Tibial nerve (tissue), 4 donors: ENCODE measurements around the gene MAG.

ENCODE experiments used
- CTCF ChIP-seq, 5 experiments: fragments of 200-600 bp in 3 of 5; fragments of 450-650 bp in 2 of 5; sonication (generic) in 3 of 5; IDR thresholded peaks; one replicate each; pipeline ENCODE4 v1.5.1; 2016 to 2019; ENCODE audit warnings: antibody characterized with exemption in 5 of 5, mild to moderate bottlenecking in 3 of 5, moderate library complexity in 2 of 5
- EP300 ChIP-seq, 2 donors: sonication (generic); formaldehyde crosslinking; IDR thresholded peaks; one replicate each; pipeline ENCODE4 v1.6.1; 2017; ENCODE audit warnings: antibody characterized with exemption in 2 of 2, mild to moderate bottlenecking in 1 of 2
- POLR2A ChIP-seq, 2 donors: fragments of 450-650 bp; IDR thresholded peaks; one replicate each; pipeline ENCODE4 v1.6.1; 2017; ENCODE audit warnings: antibody characterized with exemption in 2 of 2, mild to moderate bottlenecking in 2 of 2, moderate library complexity in 2 of 2

- TF ChIP-seq EP300 (IDR thresholded peaks at IDR 0.05) (no peak), POLR2A (IDR thresholded peaks at IDR 0.05) (no peak), CTCF (IDR thresholded peaks at IDR 0.05) (no peak)
Observed at GRCh38 chr19:35281303-35281702, 10.7 kb upstream of the MAG start.
